Glutamatergic neuron (in vitro differentiated cells): ENCODE measurements around the gene PACSIN3. TPM values are rescaled to one million over a fixed set of nuclear protein-coding genes. Genes with fewer than 3 reads are reported as not detected.

ENCODE experiments used
- DNase-seq: peaks from one replicate; pipeline ENCODE4 v3.0.0; 2022
- H3K27ac Mint-ChIP-seq: one replicate; pipeline ENCODE4 v1.8.0; 2020; ENCODE audit warnings: mild to moderate bottlenecking, mixed read lengths, inconsistent platforms; ENCODE audit not compliant: unreplicated experiment
- H3K27me3 Mint-ChIP-seq: one replicate; pipeline ENCODE4 v1.8.0; 2020; ENCODE audit warnings: mild to moderate bottlenecking, moderate library complexity, mixed read lengths, inconsistent platforms; ENCODE audit not compliant: unreplicated experiment
- H3K36me3 Mint-ChIP-seq: one replicate; pipeline ENCODE4 v1.8.0; 2020; ENCODE audit warnings: mild to moderate bottlenecking, mixed read lengths, inconsistent platforms; ENCODE audit not compliant: unreplicated experiment
- H3K4me1 Mint-ChIP-seq: one replicate; pipeline ENCODE4 v1.8.0; 2020; ENCODE audit warnings: mild to moderate bottlenecking, low read depth, mixed read lengths, inconsistent platforms; ENCODE audit not compliant: unreplicated experiment
- H3K4me3 Mint-ChIP-seq: one replicate; pipeline ENCODE4 v1.8.0; 2020; ENCODE audit warnings: mild to moderate bottlenecking, mixed read lengths, inconsistent platforms; ENCODE audit not compliant: unreplicated experiment
- H3K9me3 Mint-ChIP-seq: one replicate; pipeline ENCODE4 v1.8.0; 2020; ENCODE audit warnings: mild to moderate bottlenecking, moderate library complexity, mixed read lengths, inconsistent platforms; ENCODE audit not compliant: unreplicated experiment
- total RNA-seq: library from RNA; stranded (reverse); fragmentation: NEBNext Ultra II Directional; extraction: Animal tissue kit (Norgen Biotek cat#: 25700); gene quantifications from one replicate; pipeline ENCODE4 v1.2.1, GENCODE V29; 2021; ENCODE audit not compliant: unreplicated experiment
- TF ChIP-seq, protein P1 (sequence below): fragments of 200-600 bp; sonication (generic); IDR thresholded peaks from one replicate; pipeline ENCODE4 v1.5.0; 2021; ENCODE audit not compliant: partially characterized antibody, unreplicated experiment

The PACSIN3 gene
- total RNA-seq, 1 donor from 2014 or later, result 2.2 TPM

DNA sequence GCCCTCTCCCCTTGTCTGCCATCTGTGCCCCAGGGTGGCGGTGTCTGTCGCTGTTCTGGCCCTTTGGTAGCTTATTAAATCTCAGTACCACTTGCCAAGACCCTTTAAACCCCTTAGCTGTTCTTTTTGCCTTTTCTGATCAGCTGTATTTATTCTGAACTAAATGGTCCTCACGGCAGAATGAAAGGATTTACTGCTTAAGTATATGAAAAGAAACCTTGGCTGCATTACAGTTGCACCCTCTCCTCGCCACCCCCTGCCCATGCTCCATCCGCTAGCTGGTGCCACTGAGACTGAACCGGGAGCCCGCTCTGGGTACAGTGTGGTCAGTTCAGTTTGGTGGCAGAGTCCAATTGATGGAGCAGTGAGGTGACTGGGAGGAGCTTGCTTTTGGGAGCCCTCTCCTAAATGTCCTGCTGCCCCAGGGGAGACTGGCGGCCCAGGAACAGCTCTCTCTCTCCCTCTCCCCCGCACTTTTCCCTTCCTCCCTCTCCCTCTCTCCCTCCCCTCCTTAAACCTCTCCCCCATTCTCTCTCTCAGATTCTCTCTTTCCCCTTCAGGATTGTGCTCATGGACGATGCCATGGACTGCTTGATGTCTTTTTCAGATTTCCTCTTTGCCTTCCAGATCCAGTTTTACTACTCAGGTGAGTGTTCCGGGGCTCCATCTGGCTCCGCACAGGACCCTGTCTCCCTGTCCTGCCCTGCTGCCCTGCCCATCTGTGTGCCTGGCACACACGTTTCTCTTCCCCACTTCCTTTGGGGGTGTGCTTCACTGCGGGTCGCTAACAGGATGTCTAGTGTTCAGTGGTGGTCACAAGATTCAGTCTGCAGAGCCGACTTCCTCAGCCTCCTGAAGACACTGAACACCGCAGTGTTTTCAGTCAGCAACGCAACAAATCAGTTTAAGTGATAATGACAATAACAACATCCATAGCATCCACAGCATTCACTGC lies 31.3 kb downstream of the PACSIN3 start:
- H3K27ac Mint-ChIP-seq, result peak overlapping the region; percentile 38
- no peak for DNase-seq
- H3K27me3 Mint-ChIP-seq, result peaks cover 10% of the 10 kb centered on the region
- H3K9me3 Mint-ChIP-seq, result peaks cover 8% of the 10 kb centered on the region
- H3K4me1 Mint-ChIP-seq, result peaks cover 19% of the 10 kb centered on the region
- TF ChIP-seq, protein P1, sequence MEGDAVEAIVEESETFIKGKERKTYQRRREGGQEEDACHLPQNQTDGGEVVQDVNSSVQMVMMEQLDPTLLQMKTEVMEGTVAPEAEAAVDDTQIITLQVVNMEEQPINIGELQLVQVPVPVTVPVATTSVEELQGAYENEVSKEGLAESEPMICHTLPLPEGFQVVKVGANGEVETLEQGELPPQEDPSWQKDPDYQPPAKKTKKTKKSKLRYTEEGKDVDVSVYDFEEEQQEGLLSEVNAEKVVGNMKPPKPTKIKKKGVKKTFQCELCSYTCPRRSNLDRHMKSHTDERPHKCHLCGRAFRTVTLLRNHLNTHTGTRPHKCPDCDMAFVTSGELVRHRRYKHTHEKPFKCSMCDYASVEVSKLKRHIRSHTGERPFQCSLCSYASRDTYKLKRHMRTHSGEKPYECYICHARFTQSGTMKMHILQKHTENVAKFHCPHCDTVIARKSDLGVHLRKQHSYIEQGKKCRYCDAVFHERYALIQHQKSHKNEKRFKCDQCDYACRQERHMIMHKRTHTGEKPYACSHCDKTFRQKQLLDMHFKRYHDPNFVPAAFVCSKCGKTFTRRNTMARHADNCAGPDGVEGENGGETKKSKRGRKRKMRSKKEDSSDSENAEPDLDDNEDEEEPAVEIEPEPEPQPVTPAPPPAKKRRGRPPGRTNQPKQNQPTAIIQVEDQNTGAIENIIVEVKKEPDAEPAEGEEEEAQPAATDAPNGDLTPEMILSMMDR, result no peak
- H3K4me3 Mint-ChIP-seq, result no peak overlapping the region
- H3K36me3 Mint-ChIP-seq, result peaks cover 5% of the 10 kb centered on the region

DNA sequence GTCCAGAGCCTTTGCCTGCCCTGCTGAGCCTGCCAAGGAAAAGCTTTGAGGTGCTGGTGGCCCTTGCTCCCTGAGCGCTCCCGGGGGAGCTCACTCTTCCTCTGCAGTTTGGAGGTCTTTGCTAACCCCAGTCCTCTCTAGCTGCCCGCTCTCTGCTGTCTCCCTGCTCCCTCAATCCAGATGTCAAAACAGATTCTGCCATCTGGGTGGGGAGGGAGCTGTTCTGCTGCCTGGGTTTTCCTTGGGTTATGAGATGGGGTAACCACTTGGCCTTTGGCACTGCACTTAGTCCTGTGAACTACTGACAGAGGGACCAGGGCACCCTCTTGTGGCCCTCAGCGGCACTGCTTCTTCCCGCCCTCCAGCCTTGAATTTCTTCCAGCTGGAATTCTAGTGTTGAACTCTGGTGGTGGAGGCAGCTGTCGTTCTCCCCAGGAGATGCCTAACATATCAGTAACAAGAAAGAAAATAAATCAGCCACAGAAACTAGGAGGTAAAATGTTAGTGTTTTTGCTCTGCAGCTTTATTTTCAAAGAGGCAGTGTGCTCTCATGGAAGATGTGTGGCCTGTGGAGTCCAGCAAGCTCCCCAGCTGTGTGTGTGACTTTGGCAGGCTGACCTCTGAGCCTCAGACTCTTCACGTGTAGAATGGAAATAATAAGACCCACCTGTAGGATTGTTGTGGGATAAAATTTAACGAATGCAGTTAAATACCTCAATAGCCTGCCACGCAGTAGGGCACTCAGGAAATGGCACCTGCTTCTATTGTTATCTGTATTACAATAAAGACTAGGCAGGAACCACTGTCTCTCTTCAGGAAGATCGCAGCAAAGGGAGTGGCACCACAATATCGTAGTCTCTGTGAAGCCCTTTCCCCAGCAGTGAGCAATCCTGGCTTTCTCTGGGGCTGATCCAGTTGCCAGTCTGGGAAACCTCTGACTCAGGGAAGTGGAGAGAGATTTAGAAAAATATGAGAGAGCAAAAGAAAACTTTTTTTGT lies 33.0 kb downstream of the PACSIN3 start:
- peaks cover 9% of the 10 kb centered on the region for H3K9me3 Mint-ChIP-seq
- H3K27ac Mint-ChIP-seq, result peak overlapping the region; percentile 84
- H3K36me3 Mint-ChIP-seq, result peaks cover 5% of the 10 kb centered on the region
- H3K4me3 Mint-ChIP-seq, result peak overlapping the region; percentile 55
- H3K27me3 Mint-ChIP-seq, result peaks cover 11% of the 10 kb centered on the region
- H3K4me1 Mint-ChIP-seq, result peaks cover 27% of the 10 kb centered on the region
- DNase-seq, result peak; percentile 87
- TF ChIP-seq, protein P1, result peak; percentile 89

DNA sequence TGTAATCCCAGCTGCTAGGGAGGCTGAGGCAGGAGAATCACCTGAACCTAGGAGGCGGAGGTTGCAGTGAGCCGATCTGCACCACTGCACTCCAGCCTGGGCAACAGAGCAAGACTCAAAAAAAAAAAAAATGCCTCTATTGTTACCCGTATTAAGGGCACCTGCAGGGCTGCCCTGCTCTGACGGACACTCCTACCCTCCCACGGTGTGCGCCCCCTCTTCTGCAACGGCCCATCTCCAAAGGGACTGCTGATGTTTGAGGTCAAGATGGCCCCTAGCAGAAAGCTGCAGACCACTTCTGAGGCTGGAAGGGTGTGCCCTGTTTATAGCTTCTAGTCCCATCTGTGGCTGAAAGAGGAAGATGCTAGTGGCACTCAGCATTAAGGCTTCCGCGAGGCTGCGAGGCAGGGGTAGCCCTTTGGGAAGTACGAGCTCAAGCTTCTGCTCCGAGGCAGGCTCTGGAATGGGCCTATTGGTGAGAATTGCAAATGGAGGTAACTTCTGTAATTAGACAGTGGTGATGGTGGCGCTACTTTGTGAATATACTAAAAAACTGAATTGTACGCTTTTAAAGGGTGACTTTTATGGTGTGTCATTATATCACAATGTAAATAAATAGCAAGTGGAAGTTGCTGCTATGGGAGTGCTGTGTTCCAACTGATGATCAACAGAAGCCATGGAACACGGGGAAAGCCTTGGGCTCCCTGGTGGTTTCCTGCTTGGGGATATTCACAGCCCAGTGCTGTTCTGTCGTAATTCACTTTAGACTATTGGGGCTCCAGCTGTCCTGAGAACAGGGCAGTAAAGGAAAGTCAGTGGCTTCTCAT lies 33.9 kb downstream of the PACSIN3 start:
- TF ChIP-seq, protein P1, result no peak
- no peak overlapping the region for H3K4me3 Mint-ChIP-seq
- DNase-seq, result no peak
- peaks cover 13% of the 10 kb centered on the region for H3K27me3 Mint-ChIP-seq
- peaks cover 5% of the 10 kb centered on the region for H3K36me3 Mint-ChIP-seq
- peak overlapping the region; percentile 31 for H3K27ac Mint-ChIP-seq
- H3K4me1 Mint-ChIP-seq, result peaks cover 27% of the 10 kb centered on the region
- H3K9me3 Mint-ChIP-seq, result peaks cover 9% of the 10 kb centered on the region

DNA sequence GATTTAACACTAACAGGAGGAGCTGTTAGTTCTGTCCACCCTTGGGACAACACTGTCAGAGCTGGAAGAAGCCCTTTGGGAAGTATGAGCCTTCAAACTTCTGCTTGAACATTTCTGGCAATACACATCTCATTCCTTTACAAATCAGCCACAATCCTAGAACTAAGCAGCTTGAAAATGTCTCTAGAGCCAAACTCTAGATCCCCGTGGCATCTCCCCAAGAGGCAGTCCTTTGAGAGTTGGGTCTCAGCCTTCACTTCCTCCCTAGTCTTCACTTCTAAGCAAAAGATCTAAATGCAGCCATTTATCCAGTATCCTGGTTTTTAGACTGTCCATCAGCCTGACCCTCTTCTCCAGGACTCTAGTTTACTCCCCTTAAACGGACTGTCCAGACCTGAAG lies 36.5 kb downstream of the PACSIN3 start:
- peaks cover 11% of the 10 kb centered on the region for H3K27me3 Mint-ChIP-seq
- TF ChIP-seq, protein P1, result no peak
- peaks cover 9% of the 10 kb centered on the region for H3K9me3 Mint-ChIP-seq
- H3K4me1 Mint-ChIP-seq, result peaks cover 21% of the 10 kb centered on the region
- H3K4me3 Mint-ChIP-seq, result no peak overlapping the region
- H3K27ac Mint-ChIP-seq, result no peak overlapping the region
- H3K36me3 Mint-ChIP-seq, result peaks cover 5% of the 10 kb centered on the region
- DNase-seq, result no peak
